Measurements from ENCODE around the gene LARP1. TPM values are rescaled to one million over a fixed set of nuclear protein-coding genes. Genes with fewer than 3 reads are reported as not detected.
"Not testable (repeated sequence)": the region's sequence is repeated elsewhere in the genome, so short reads cannot be mapped to it uniquely, and the experiment has no call there.

The LARP1 gene
- total RNA-seq, 1 donor from 2014 or later: 231 TPM

DNA sequence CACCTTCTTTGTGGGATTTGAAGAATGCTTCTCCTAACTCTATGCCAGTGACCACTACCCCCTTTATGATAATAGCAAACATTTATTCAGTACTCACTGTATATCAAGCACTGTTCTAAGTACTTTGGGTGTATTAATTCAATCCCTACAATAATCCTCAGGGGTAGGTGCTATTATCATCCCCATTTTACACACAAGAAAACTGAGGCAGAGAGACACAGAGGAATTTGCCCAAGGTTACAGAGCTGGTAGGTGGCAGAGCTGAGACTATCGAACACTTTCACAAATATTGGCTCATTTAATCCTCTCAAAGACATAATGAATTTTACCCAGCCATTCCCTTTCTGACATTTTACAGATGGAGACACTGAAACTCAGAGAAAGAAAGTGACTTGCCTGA is 9.8 kb upstream of the LARP1 start:
- Mint-ChIP-seq H3K27me3 (no peaks in the 10 kb centered on the region), H3K4me1 (no peaks in the 10 kb centered on the region), H3K27ac (no peak overlapping the region), H3K36me3 (ENCODE audit: low read depth) (no peaks in the 10 kb centered on the region), H3K9me3 (no peaks in the 10 kb centered on the region), H3K4me3 (no peak overlapping the region)
- TF ChIP-seq, protein P1, sequence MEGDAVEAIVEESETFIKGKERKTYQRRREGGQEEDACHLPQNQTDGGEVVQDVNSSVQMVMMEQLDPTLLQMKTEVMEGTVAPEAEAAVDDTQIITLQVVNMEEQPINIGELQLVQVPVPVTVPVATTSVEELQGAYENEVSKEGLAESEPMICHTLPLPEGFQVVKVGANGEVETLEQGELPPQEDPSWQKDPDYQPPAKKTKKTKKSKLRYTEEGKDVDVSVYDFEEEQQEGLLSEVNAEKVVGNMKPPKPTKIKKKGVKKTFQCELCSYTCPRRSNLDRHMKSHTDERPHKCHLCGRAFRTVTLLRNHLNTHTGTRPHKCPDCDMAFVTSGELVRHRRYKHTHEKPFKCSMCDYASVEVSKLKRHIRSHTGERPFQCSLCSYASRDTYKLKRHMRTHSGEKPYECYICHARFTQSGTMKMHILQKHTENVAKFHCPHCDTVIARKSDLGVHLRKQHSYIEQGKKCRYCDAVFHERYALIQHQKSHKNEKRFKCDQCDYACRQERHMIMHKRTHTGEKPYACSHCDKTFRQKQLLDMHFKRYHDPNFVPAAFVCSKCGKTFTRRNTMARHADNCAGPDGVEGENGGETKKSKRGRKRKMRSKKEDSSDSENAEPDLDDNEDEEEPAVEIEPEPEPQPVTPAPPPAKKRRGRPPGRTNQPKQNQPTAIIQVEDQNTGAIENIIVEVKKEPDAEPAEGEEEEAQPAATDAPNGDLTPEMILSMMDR (IDR thresholded peaks at IDR 0.05): no peak
- CTCF ChIA-PET: no interaction called here
- ATAC-seq (ENCODE audit: low read depth) (no peak), DNase-seq (no peak)
- intact Hi-C loops (cut with micrococcal nuclease): no loop called here
- POLR2A ChIA-PET: interaction anchor here (1.0 kb wide), 1 partner anchor 67 kb away, joined by 6 read pairs; no protein-coding TSS in a partner anchor

DNA sequence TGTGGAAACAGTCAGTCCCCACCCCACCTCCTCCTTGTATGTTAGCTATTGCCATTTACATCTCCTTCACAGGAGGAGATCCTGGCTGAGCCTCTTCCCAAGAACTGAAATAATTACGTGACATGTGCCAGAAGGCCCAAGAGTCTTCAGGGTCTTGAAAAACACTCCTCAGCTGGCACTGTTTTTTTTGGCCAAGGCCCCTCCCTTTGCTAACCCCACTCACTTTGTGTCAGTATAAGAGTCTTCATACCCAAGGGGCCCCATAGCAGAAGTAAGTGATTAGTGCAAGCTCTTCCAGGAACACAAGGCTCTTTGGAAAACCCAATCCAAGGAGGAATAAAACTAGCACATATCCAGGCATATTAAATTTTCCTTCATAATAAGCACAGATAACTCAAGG is 5.7 kb upstream of the LARP1 start:
- no peaks in the 10 kb centered on the region for H3K9me3 Mint-ChIP-seq
- H3K4me3 Mint-ChIP-seq: no peak overlapping the region
- CTCF ChIA-PET: no interaction called here
- H3K27ac Mint-ChIP-seq: no peak overlapping the region
- TF ChIP-seq, protein P1 (IDR thresholded peaks at IDR 0.05): no peak
- intact Hi-C loops (cut with micrococcal nuclease): no loop called here
- POLR2A ChIA-PET: no interaction called here
- DNase-seq (no peak), ATAC-seq (ENCODE audit: low read depth) (no peak)
- H3K36me3 Mint-ChIP-seq (ENCODE audit: low read depth): no peaks in the 10 kb centered on the region
- H3K27me3 Mint-ChIP-seq: no peaks in the 10 kb centered on the region
- peaks cover 13% of the 10 kb centered on the region for H3K4me1 Mint-ChIP-seq

DNA sequence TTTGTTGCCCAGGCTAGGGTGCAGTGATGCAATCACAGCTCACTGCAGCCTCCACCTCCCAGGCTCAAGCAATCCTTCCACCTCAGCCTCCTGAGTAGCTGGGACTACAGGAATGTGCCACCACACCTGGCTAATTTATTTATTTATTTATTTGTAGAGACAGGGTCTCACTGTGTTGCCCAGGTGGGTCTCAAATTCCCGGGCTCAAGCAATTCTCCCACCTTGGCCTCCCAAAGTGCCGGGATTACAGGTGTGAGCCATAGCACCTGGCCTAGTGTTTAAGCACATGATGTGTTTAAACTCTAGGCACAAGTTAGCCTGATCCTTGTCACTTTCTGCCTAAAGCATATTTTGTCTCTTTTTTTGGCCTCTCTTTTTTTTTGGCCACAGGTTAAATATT is 4.5 kb upstream of the LARP1 start:
- H3K4me3 Mint-ChIP-seq; H3K9me3 Mint-ChIP-seq; DNase-seq; H3K27ac Mint-ChIP-seq; CTCF ChIA-PET; H3K27me3 Mint-ChIP-seq; POLR2A ChIA-PET; ATAC-seq (ENCODE audit: low read depth); intact Hi-C loops (cut with micrococcal nuclease); H3K36me3 Mint-ChIP-seq (ENCODE audit: low read depth): not testable (repeated sequence)
- H3K4me1 Mint-ChIP-seq: peaks cover 17% of the 10 kb centered on the region

GRCh38 chr5:154751854-154752253 is 3.3 kb upstream of the LARP1 start:
- CTCF ChIA-PET: no interaction called here

GRCh38 chr5:154753792-154754191 is 1.4 kb upstream of the LARP1 start:
- peaks cover 6% of the 10 kb centered on the region for H3K36me3 Mint-ChIP-seq (ENCODE audit: low read depth)
- H3K9me3 Mint-ChIP-seq: no peaks in the 10 kb centered on the region
- H3K27ac Mint-ChIP-seq: peak overlapping the region; percentile 93
- ATAC-seq (ENCODE audit: low read depth): no peak
- peaks cover 35% of the 10 kb centered on the region for H3K4me1 Mint-ChIP-seq
- intact Hi-C loops (cut with micrococcal nuclease): loop anchor here (2.0 kb wide), 2 partner anchors 103 to 715 kb away; partner anchors contain the start of genes FAM114A2 and MFAP3
- CTCF ChIA-PET: no interaction called here
- TF ChIP-seq, protein P1 (IDR thresholded peaks at IDR 0.05): no peak
- DNase-seq: no peak
- POLR2A ChIA-PET: interaction anchor here (0.7 to 2.0 kb wide), 3 partner anchors 12 to 105 kb away, joined by 3 to 8 read pairs (median 4); partner anchors contain the start of gene CNOT8
- peak overlapping the region; percentile 82 for H3K4me3 Mint-ChIP-seq
- H3K27me3 Mint-ChIP-seq: no peaks in the 10 kb centered on the region

More at GRCh38 chr5:154751854-154752253, 3.3 kb upstream of the LARP1 start:
- H3K9me3 Mint-ChIP-seq: no peaks in the 10 kb centered on the region
- DNase-seq (no peak), ATAC-seq (ENCODE audit: low read depth) (no peak)
- POLR2A ChIA-PET: interaction anchor here (0.6 kb wide), 1 partner anchor 107 kb away, joined by 4 read pairs; the partner anchor contains the start of gene CNOT8
- H3K27me3 Mint-ChIP-seq: no peaks in the 10 kb centered on the region
- H3K27ac Mint-ChIP-seq: no peak overlapping the region
- peaks cover 20% of the 10 kb centered on the region for H3K4me1 Mint-ChIP-seq
- H3K4me3 Mint-ChIP-seq: no peak overlapping the region
- TF ChIP-seq, protein P1 (IDR thresholded peaks at IDR 0.05): no peak
- intact Hi-C loops (cut with micrococcal nuclease): no loop called here
- peaks cover 3% of the 10 kb centered on the region for H3K36me3 Mint-ChIP-seq (ENCODE audit: low read depth)
